NCI-H2029 treated with DMSO at 0.1 percent for 48 hours (cell line): ENCODE results near the gene EPN3.
A peak's percentile ranks its signal among the peaks of the same experiment; 100 is the strongest.

ENCODE experiments used
- DNase-seq: peaks from one replicate; lab custom pipeline; 2025; lab: John Stamatoyannopoulos, UW

EPN3 gene

GRCh38 chr17:50511058-50511457 is 21.5 kb upstream of the EPN3 start:
- DNase-seq: no peak

- no peak for DNase-seq
These were observed 19.0 kb upstream of the EPN3 start for GRCh38 chr17:50513495-50513894.

GRCh38 chr17:50514388-50514787 is 18.1 kb upstream of the EPN3 start:
- DNase-seq: no peak

- DNase-seq: no peak
These were observed 17.4 kb upstream of the EPN3 start for GRCh38 chr17:50514936-50515702.

GRCh38 chr17:50517011-50517410 is 15.5 kb upstream of the EPN3 start:
- no peak for DNase-seq

- no peak for DNase-seq
These were observed 14.8 kb upstream of the EPN3 start for GRCh38 chr17:50517504-50518383.

- no peak for DNase-seq
These were observed 14.0 kb upstream of the EPN3 start for GRCh38 chr17:50518384-50519023.

GRCh38 chr17:50519141-50519834 is 13.2 kb upstream of the EPN3 start:
- DNase-seq: no peak

- DNase-seq: no peak
These were observed 12.1 kb upstream of the EPN3 start for GRCh38 chr17:50520483-50520882.

- no peak for DNase-seq
These were observed 11.0 kb upstream of the EPN3 start for GRCh38 chr17:50521514-50521913.

GRCh38 chr17:50522766-50523165 is 9.8 kb upstream of the EPN3 start:
- no peak for DNase-seq

- DNase-seq: no peak
These were observed 9.3 kb upstream of the EPN3 start for GRCh38 chr17:50523208-50523607.

- DNase-seq: no peak
These were observed 7.7 kb upstream of the EPN3 start for GRCh38 chr17:50524838-50525237.

GRCh38 chr17:50527155-50527762 is 5.3 kb upstream of the EPN3 start:
- no peak for DNase-seq

GRCh38 chr17:50527949-50528474 is 4.5 kb upstream of the EPN3 start:
- no peak for DNase-seq

GRCh38 chr17:50529849-50530248 is 2.7 kb upstream of the EPN3 start:
- DNase-seq: no peak

GRCh38 chr17:50531428-50532025 is 1.0 kb upstream of the EPN3 start:
- DNase-seq: no peak

GRCh38 chr17:50533185-50533584 is 650 bp downstream of the EPN3 start:
- no peak for DNase-seq

- peak; percentile 17 for DNase-seq
These were observed 1.2 kb downstream of the EPN3 start for GRCh38 chr17:50533720-50534148.

- no peak for DNase-seq
These were observed 1.9 kb downstream of the EPN3 start for GRCh38 chr17:50534222-50534978.
